Muscle layer of duodenum (tissue), 2 donors: Measurements from ENCODE around the gene LRRC56.

Source experiments
- H3K27ac ChIP-seq: one replicate; pipeline ENCODE4 v1.7.0; 2013; ENCODE audit warnings: mild to moderate bottlenecking, low read length
- H3K27me3 ChIP-seq: one replicate; pipeline ENCODE4 v1.7.0; 2013; ENCODE audit warnings: low read depth, mild to moderate bottlenecking, control low read depth, low read length
- H3K36me3 ChIP-seq, 2 donors: one replicate each; pipeline ENCODE4 v1.7.0; 2013; ENCODE audit warnings: low read length in 2 of 2, control low read depth in 1 of 2, mild to moderate bottlenecking in 1 of 2; ENCODE audit not compliant: insufficient read depth in 2 of 2, control insufficient read depth in 1 of 2
- H3K4me1 ChIP-seq, 2 donors: one replicate each; pipeline ENCODE4 v1.7.0; 2013; ENCODE audit warnings: low read length in 2 of 2, mild to moderate bottlenecking in 2 of 2, control low read depth in 1 of 2, moderate library complexity in 1 of 2; ENCODE audit not compliant: insufficient read depth in 2 of 2, control insufficient read depth in 1 of 2
- H3K4me3 ChIP-seq, 2 donors: one replicate each; pipeline ENCODE4 v1.7.0; 2013; ENCODE audit warnings: low read length in 2 of 2, low read depth in 1 of 2, mild to moderate bottlenecking in 1 of 2
- H3K9me3 ChIP-seq, 2 donors: one replicate each; pipeline ENCODE4 v1.7.0; 2013; ENCODE audit warnings: low read length in 2 of 2, control low read depth in 1 of 2, mild to moderate bottlenecking in 1 of 2; ENCODE audit not compliant: control insufficient read depth in 1 of 2
- donor health status: healthy.

The LRRC56 gene

DNA sequence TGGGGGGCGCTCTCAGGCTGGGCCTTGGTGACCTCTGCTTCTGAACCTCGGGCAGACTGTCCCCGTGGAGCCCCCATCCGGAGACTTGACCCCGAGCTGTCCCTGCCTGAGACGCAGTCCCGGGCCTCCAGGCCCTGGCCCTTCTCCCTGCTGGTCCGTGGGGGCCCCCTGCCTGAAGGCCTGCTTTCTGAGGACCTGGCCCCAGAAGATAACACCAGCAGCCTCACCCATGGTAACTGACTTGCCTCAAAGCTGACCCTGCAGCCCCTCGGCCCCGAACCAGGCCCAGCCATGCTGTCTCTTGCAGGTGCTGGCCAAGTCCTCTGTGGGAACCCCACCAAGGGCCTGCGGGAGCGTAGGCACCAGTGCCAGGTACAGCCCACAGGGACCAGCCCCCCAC lies 14.3 kb downstream of the LRRC56 start:
- Histone ChIP-seq H3K4me1 (peaks cover 0 to 16% of the 10 kb centered on the region in 2 donors), H3K4me3 (no peak overlapping the region), H3K27ac (no peak overlapping the region), H3K9me3 (no peaks in the 10 kb centered on the region), H3K36me3 (no peaks in the 10 kb centered on the region), H3K27me3 (peaks cover 10% of the 10 kb centered on the region)

DNA sequence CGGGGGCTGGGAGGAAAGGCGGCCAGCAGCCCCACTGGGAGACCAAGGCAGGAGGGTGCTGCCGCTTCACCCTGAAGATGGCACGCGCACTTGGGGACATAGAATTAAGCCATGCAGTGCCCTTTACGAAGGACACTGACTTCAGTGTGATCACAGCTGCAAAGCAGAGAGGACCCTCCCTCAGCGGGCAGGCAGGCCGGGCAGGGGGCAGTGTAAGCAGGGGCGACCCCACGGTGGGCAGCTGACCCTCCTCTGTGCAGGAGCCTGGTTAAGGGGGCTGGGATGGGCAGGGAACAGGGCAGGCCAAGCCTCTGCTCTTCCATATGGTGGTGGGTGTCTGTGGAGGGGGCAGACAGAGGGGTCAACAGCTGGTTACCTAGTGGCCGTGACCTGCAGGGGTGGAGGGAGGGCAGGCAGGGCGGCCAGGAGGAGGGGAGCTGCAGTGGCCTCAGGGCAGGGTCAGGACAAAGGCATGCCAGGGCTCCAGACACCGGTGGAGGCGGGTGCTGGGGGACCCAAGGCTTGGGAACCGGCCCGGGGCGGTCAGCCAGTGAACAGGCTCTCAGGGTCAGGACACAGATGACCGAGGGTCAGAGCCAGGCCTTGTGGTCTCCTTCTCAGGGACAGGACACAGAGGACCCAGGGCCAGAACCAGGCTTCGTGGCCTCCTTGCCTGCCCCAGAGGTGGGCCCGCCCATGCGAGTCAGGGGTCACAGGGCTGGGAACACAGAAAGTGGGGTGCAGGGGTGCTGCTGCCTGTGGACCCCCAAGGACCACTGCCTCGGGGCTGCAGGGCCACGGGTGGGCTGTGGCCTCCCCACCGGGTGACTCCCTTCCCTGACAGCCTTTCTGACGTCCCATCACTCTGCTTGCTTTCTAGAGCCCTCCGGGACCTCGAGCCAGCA lies 16.0 kb downstream of the LRRC56 start:
- peaks cover 0 to 16% of the 10 kb centered on the region in 2 donors for H3K4me1 ChIP-seq
- H3K27me3 ChIP-seq, result peaks cover 16% of the 10 kb centered on the region

DNA sequence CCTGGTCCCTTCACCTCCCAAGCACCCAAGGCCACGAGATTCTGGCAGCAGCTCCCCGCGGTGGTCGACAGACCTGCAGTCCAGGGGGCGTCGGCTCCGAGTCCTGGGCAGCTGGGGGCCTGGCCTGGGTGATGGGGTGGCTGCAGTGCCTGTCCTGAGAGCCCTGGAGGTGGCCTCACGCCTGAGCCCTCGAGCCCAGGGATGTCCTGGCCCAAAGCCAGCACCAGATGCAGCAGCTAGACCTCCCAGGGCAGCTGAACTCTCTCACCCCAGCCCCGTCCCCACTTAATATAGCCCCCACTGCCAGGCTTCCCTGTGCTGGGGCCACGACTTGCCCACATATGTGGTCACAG lies 16.6 kb downstream of the LRRC56 start:
- Histone ChIP-seq H3K9me3 (no peaks in the 10 kb centered on the region), H3K36me3 (no peaks in the 10 kb centered on the region), H3K27ac (no peak overlapping the region), H3K27me3 (peaks cover 16% of the 10 kb centered on the region), H3K4me1 (peaks cover 0 to 16% of the 10 kb centered on the region in 2 donors), H3K4me3 (no peak overlapping the region)

More for the DNA sequence above, 16.0 kb downstream of the LRRC56 start:
- Histone ChIP-seq H3K9me3 (no peaks in the 10 kb centered on the region), H3K27ac (no peak overlapping the region), H3K36me3 (no peaks in the 10 kb centered on the region), H3K4me3 (no peak overlapping the region)

DNA sequence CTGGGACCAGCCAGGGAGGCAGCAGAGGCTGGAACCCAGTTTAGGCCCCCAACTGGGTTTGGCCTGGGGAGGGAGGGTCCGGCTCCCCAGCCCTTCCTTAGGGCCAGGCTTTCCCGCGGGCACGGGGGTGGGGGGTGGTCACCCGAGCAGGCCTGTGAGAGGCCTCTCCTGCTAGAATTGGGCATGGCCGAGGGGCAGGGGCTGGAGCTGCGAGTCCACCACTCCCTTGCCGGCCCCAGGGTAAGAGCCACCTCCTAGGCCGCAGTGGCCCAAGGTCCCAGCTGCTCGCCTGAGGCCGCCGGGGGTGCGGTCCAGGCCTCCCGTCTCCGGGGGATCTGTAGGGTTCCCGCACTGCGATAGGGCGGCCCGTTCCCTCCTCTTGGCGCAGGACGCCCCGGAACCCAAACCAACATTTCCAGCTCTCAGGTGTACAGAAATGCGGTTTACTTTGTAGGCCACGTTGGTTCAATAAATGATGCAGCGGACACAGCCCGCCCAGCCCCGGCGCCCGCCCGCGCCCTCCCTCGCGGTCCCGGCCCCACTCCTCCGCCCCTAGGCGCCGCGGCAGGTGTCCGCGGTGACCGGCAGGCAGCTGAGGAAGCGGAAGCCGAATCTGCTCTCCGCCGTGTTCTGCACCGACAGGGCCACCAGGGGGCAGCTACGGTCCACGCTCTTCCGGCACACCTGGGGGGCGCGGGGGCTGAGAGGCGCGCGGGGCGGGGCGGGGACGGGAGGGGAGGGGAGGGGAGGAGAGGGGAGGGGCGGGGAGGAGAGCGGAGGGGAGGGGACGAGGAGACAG lies 17.3 kb downstream of the LRRC56 start:
- peaks cover 16% of the 10 kb centered on the region for H3K27me3 ChIP-seq
- no peak overlapping the region for H3K4me3 ChIP-seq

DNA sequence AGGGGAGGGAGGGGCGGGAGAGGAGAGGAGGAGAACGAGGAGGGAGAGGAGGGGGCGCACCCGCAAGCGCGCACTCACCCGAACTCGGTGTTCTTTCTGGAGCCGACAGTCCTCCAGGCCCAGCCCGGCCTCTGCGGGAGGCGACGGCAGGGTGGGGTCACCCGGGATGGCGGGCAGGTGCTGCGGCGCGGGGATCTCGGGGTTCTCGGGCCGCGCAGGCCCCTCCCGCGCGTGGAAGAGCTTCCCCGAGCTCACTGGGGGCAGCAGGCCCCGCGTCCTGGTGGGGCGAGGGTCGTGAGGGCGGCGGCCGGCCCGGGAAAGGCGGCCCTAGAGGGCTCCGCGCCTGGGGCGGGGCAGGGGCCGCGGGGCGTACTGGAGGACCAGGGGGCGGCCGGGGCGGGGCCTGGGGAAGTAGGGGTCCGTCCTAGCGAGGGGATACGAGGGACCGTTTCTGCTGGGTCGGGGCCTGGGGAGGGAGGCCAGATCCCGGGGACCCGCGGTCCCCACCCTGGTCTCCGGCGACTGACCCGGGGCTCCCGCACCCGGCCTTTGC lies 18.0 kb downstream of the LRRC56 start:
- Histone ChIP-seq H3K27me3 (peaks cover 16% of the 10 kb centered on the region), H3K4me3 (peak overlapping the region in 1 of 2 donors; percentile 45), H3K36me3 (no peaks in the 10 kb centered on the region), H3K4me1 (peaks cover 0 to 23% of the 10 kb centered on the region in 2 donors), H3K27ac (no peak overlapping the region), H3K9me3 (no peaks in the 10 kb centered on the region)

More for the DNA sequence above, 17.3 kb downstream of the LRRC56 start:
- no peaks in the 10 kb centered on the region for H3K9me3 ChIP-seq
- H3K4me1 ChIP-seq, result peaks cover 0 to 16% of the 10 kb centered on the region in 2 donors
- H3K36me3 ChIP-seq, result no peaks in the 10 kb centered on the region
- no peak overlapping the region for H3K27ac ChIP-seq

DNA sequence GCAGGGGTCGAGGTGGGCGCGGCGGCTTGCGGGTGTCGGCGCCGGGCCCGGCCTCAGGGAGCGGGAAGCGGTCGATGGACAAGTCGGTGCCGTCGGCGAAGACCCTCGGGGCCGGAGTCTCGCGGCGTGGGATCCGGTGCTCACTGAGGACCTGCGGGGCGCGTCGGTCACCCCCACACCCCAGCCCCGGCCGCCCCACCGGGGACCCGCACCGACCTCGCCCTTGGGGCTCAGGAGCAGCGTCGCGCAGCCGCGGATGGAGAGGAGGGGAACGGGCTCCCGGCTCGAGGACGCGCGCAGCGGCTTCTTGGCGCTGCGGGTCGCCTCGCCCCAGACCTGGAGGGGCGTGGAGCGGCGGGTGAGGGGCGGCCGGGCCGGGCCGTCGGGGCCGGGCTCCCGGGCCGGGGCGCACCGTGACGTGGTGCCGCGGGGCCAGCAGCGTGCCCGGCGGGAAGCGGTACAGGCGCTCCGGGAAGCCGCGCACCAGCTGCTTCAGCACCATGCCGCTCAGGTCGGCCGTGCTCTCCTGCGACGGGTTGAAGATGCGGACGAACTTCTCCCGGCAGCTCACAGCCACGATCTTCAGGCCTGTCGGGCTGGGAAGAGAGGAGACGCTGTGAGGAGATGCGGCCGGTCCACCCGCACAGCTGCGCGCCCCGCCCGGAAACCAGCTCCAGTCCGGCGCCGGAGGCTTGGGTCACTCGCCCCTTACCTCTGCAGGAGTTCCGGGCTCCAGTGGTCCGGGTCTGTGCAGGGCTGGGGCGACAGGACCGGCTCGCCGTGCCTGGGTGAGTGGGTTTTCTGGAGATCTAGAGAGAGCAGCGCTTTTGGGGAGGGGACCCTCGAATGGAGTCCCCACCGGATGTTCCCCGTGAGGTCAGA lies 18.7 kb downstream of the LRRC56 start:
- H3K27ac ChIP-seq, result no peak overlapping the region
- no peaks in the 10 kb centered on the region for H3K9me3 ChIP-seq
- H3K36me3 ChIP-seq, result no peaks in the 10 kb centered on the region
- H3K4me1 ChIP-seq, result peaks cover 0 to 24% of the 10 kb centered on the region in 2 donors
- H3K4me3 ChIP-seq, result peak overlapping the region in 1 of 2 donors; percentile 45
- peaks cover 16% of the 10 kb centered on the region for H3K27me3 ChIP-seq

DNA sequence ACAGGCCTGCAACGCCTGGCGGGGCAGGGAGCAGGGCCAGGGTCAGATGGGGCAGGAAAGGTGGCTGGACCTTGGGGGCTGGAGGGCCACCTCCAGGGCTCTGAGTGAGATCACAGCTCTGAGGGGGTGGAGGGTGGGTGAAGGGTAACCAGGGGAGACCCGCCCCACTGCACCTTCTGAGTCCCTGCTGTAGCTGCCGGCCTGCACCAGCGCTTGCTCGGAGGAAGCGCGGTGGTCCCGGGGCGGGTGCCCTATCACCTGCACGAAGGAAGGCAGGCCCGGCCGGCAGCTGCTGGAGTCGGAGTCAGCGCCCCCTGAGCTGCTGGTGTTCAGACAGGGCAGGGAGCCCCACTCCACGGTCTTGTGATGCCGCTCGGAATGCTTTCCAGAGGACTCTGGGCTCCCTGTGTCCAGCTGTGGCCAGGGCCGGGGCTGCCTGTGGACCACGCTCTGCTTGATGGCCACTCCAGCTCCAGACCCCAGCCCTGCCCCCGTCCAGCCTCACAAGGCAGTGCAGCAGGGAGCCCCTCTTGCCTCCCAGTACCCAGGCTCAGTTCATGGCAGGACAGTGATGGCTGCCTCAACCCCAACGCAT lies 19.4 kb downstream of the LRRC56 start:
- Histone ChIP-seq H3K27me3 (peaks cover 16% of the 10 kb centered on the region), H3K4me3 (no peak overlapping the region)

DNA sequence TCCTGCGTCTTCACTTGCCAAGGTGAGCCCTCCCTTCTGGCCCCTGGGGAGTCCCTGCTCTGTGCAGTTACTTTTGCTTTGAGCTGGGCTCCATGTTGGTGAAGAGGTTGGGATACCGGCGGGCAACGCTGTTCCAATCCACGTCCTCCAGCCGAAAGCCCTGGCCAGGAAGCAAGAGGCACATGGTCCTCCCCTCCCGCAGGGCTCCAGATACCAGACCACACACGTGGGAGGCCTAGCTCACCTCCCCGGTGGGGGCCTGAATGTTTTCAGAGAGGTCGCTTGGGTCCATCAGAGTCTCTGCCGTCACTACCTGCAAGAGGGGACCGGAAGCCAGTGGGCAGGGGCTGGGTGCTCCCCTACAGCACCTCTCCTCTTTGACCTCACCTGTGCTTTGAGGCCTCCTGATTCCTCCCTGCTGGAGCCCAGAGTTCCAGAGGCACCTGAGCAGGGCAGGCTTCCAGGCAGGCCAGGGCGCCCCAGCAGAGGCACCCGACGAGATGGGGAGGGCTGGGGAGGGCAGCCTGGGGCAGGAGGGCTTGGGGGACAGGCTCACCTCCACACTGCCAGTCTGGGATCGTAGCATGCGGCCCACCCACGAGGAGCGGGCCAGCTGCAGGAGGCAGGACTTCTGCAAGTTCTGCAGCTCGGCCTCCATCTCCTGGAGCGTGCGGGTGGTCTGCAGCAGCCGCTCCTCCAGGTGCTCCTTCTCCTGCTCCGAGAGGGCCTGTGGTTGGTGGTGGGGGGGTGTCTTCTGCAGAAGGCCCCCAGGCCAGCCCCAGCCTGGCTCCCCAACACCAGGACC lies 20.2 kb downstream of the LRRC56 start:
- H3K4me3 ChIP-seq, result no peak overlapping the region
- peaks cover 16% of the 10 kb centered on the region for H3K27me3 ChIP-seq
- H3K4me1 ChIP-seq, result peaks cover 0 to 35% of the 10 kb centered on the region in 2 donors
- H3K9me3 ChIP-seq, result no peaks in the 10 kb centered on the region
- no peaks in the 10 kb centered on the region for H3K36me3 ChIP-seq
- H3K27ac ChIP-seq, result no peak overlapping the region

More for the DNA sequence above, 19.4 kb downstream of the LRRC56 start:
- Histone ChIP-seq H3K27ac (no peak overlapping the region), H3K4me1 (peaks cover 0 to 31% of the 10 kb centered on the region in 2 donors), H3K36me3 (no peaks in the 10 kb centered on the region), H3K9me3 (no peaks in the 10 kb centered on the region)

DNA sequence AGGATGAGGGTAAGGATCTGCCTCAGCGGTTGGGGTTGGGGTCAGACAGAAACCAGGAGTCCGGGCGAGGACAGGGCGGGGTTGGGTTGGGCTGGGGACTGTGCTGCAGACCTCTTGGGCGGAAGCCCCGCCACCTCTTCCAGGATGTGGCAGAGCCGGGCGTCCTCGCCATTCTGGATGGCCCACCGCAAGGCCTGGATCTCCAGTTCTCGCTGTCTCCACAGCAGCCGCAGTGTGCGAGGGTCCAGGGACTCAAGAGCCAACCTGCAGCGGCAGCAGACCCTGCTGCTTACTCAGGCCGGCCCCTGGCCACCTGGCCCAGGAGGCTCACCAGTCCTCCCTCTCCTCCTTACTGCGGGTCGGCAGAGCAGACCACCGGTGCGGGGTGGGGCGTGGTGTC lies 21.2 kb downstream of the LRRC56 start:
- H3K27me3 ChIP-seq, result peaks cover 16% of the 10 kb centered on the region
- no peak overlapping the region for H3K27ac ChIP-seq
- no peaks in the 10 kb centered on the region for H3K36me3 ChIP-seq
- H3K4me1 ChIP-seq, result peaks cover 0 to 35% of the 10 kb centered on the region in 2 donors
- no peak overlapping the region for H3K4me3 ChIP-seq
- H3K9me3 ChIP-seq, result no peaks in the 10 kb centered on the region
